Left renal cortex interstitium (tissue), 4 donors: Measurements from ENCODE around the gene INPP5B. TPM values are rescaled to one million over a fixed set of nuclear protein-coding genes. Genes with fewer than 3 reads are reported as not detected.

ENCODE experiments used
- polyA plus RNA-seq, 4 donors: library from polyadenylated mRNA; unstranded; fragments of 120-200 nt; gene quantifications; one replicate each; pipeline ENCODE4 v1.2.1, GENCODE V29; 2013; ENCODE audit not compliant: insufficient read length in 4 of 4

The INPP5B gene
- polyA plus RNA-seq, 4 donors, result 14.7 to 29.2 (median 23.0) TPM

Other genes starting within 250 kb of the INPP5B start
- under 1 TPM; 0.07 to 0.37 (median 0.19) TPM for gene EPHA10, start 181.9 kb downstream of the INPP5B start, polyA plus RNA-seq
- gene MANEAL, start 153.2 kb downstream of the INPP5B start, polyA plus RNA-seq, result 1 to 10 TPM; 3.5 to 5.5 (median 4.7) TPM
- 10 to 100 TPM; 21.7 to 45.5 (median 30.0) TPM for gene C1orf122, start 139.3 kb downstream of the INPP5B start, polyA plus RNA-seq
- gene YRDC, start 138.8 kb downstream of the INPP5B start, polyA plus RNA-seq, result 10 to 100 TPM; 11.4 to 16.5 (median 12.7) TPM
- 1 to 10 TPM; 8.0 to 9.5 (median 8.4) TPM for gene MTF1, start 87.5 kb downstream of the INPP5B start, polyA plus RNA-seq
- 100 to 1,000 TPM in 2 of 4 donors, 10 to 100 TPM in 2; 89.9 to 114 (median 101) TPM for gene SF3A3, start 43.0 kb upstream of the INPP5B start, polyA plus RNA-seq
- gene FHL3, start 58.5 kb upstream of the INPP5B start, polyA plus RNA-seq, result 10 to 100 TPM; 14.9 to 29.7 (median 23.1) TPM
- gene UTP11, start 65.7 kb upstream of the INPP5B start, polyA plus RNA-seq, result 10 to 100 TPM; 36.9 to 43.1 (median 42.3) TPM
- 1 to 10 TPM in 2 of 4 donors, under 1 TPM in 2; 0.79 to 2.2 (median 0.96) TPM for gene POU3F1, start 99.7 kb upstream of the INPP5B start, polyA plus RNA-seq